ENCODE measurements around the gene CAPN5. TPM values are rescaled to one million over a fixed set of nuclear protein-coding genes. Genes with fewer than 3 reads are reported as not detected.

CAPN5 gene
- total and polyA plus RNA-seq, 10 of the 15 experiments (the other 5 are each of a cell fraction or from before 2014, with no cell fraction given): 0.02 to 0.33 (median 0.07) TPM; not detected in 3

- WGBS (ENCODE audit: insufficient coverage, insufficient replicate concordance, low lambda C conversion rate, missing lambda C conversion rate): 89% methylated on average over 9 of the region's 9 CpGs
- RAD21 ChIA-PET (ENCODE audit: unreplicated experiment): interaction anchor here (0.9 to 2.2 kb wide), 3 partner anchors 46 to 143 kb away, joined by 3 to 8 read pairs (median 6); no protein-coding TSS in a partner anchor
- FAIRE-seq (no peak), DNase-seq (ENCODE audit: low read depth, low spot score) (no peak), ATAC-seq (no peak)
- no peaks in the 10 kb centered on the region for H4K20me1 ChIP-seq (ENCODE audit: control insufficient read depth, insufficient read depth)
- no peaks in the 10 kb centered on the region for H3K36me3 ChIP-seq (ENCODE audit: control insufficient read depth in 2 of 2, insufficient read depth in 2 of 2, low read length in 1 of 2)
- H3K4me2 ChIP-seq (ENCODE audit: control insufficient read depth, insufficient read depth): no peak overlapping the region
- H2AFZ ChIP-seq (ENCODE audit: control insufficient read depth, low read depth, low read length): no peak overlapping the region
- BruUV-seq (replicated peaks): no TSS peak
- CTCF ChIA-PET: interaction anchor here (0.6 to 2.4 kb wide), 6 partner anchors 10 to 949 kb away, joined by 3 to 32 read pairs (median 8); partner anchors contain the start of gene B3GNT6
- in situ Hi-C loops (cut with MboI) (loop anchor here (5.0 kb wide), 1 partner anchor 47 kb away; no protein-coding TSS in a partner anchor), intact Hi-C loops (cut with micrococcal nuclease; ENCODE audit: unreplicated experiment) (loop anchor here (5.0 to 10.0 kb wide), 2 partner anchors 142 to 310 kb away; no protein-coding TSS in a partner anchor)
- H3K27ac ChIP-seq (ENCODE audit: control insufficient read depth, insufficient read depth): no peak overlapping the region
- SMC1A ChIA-PET (ENCODE audit: uncharacterized antibody, unreplicated experiment): interaction anchor here (0.8 to 1.4 kb wide), 2 partner anchors 47 to 123 kb away, joined by 3 to 6 read pairs; no protein-coding TSS in a partner anchor
- no peaks in the 10 kb centered on the region; the same call in 1 of the 2 replicates for H3K4me1 ChIP-seq (ENCODE audit: control insufficient read depth, insufficient read depth, low read length)
- no peaks in the 10 kb centered on the region for H3K79me2 ChIP-seq (ENCODE audit: control insufficient read depth, insufficient read depth, low read length)
- H3K9me3 ChIP-seq (replicated peaks; ENCODE audit: control insufficient read depth, insufficient read depth, low read length): no peaks in the 10 kb centered on the region; the same call in 2 of the 3 replicates
- no peak overlapping the region for H3K4me3 ChIP-seq
- POLR2A ChIA-PET: interaction anchor here (1.0 kb wide), 1 partner anchor 21 kb away, joined by 7 read pairs; no protein-coding TSS in a partner anchor
- no peak overlapping the region for H3K9ac ChIP-seq (ENCODE audit: control insufficient read depth, insufficient read depth, low read length)
- H3K27me3 ChIP-seq (replicated peaks in 1 of 2; ENCODE audit: control insufficient read depth in 2 of 2, insufficient read depth in 2 of 2, low read length in 1 of 2): no peaks in the 10 kb centered on the region; a peak in 2 of 4 replicates
- TF ChIP-seq BCL3 (IDR thresholded peaks at IDR 0.05; ENCODE audit: borderline replicate concordance, insufficient read depth, low read depth, low read length, poor library complexity, severe bottlenecking) (no peak), TARDBP (IDR thresholded peaks at IDR 0.05; ENCODE audit: borderline replicate concordance) (no peak), TBL1XR1 (IDR thresholded peaks at IDR 0.05; ENCODE audit: low read depth, low read length) (no peak), FOS (IDR thresholded peaks at IDR 0.05; ENCODE audit: borderline replicate concordance, extremely low read depth, insufficient read length) (no peak), ZNF384 (IDR thresholded peaks at IDR 0.05; ENCODE audit: borderline replicate concordance, low read depth, low read length) (no peak), MYC (IDR thresholded peaks at IDR 0.05; ENCODE audit: insufficient read depth, insufficient read length, insufficient replicate concordance, low read length, severe bottlenecking) (no peak), ZNF274 (IDR thresholded peaks at IDR 0.05; ENCODE audit: insufficient read depth, insufficient read length) (no peak), BCL11A (IDR thresholded peaks at IDR 0.05; ENCODE audit: low read depth, low read length) (no peak), CBX5 (IDR thresholded peaks at IDR 0.05; ENCODE audit: low read depth) (no peak), CEBPZ (IDR thresholded peaks at IDR 0.05; ENCODE audit: low read depth, low read length) (no peak), SPI1 (IDR thresholded peaks at IDR 0.05; ENCODE audit: borderline replicate concordance, insufficient read depth, low read depth, low read length) (no peak), TAF1 (IDR thresholded peaks at IDR 0.05; ENCODE audit: borderline replicate concordance, low read depth, low read length) (no peak), SP1 (IDR thresholded peaks at IDR 0.05; ENCODE audit: low read depth, low read length) (no peak), SKIL (IDR thresholded peaks at IDR 0.05; ENCODE audit: low read depth, poor library complexity, severe bottlenecking) (no peak)
Measured at GRCh38 chr11:77044886-77045285, 21.9 kb upstream of the CAPN5 start.
